Hematopoietic multipotent progenitor cell treated with erythropoietin and hydrocortisone succinate and interleukin-3 and kit ligand, for 17 days (in vitro differentiated cells): ENCODE measurements around the gene ANKRD30A.
"Not testable (repeated sequence)": the region's sequence is repeated elsewhere in the genome, so short reads cannot be mapped to it uniquely, and the experiment has no call there.

Experiments used
- DNase-seq: peaks from one replicate; pipeline ENCODE4 v3.0.0-alpha.2; 2015; ENCODE audit warnings: low spot score

Gene ANKRD30A

GRCh38 chr10:37255837-37256236 is 130.4 kb downstream of the ANKRD30A start:
- not testable (repeated sequence) for DNase-seq

GRCh38 chr10:37263304-37263703 is 137.9 kb downstream of the ANKRD30A start:
- DNase-seq: no peak

DNA sequence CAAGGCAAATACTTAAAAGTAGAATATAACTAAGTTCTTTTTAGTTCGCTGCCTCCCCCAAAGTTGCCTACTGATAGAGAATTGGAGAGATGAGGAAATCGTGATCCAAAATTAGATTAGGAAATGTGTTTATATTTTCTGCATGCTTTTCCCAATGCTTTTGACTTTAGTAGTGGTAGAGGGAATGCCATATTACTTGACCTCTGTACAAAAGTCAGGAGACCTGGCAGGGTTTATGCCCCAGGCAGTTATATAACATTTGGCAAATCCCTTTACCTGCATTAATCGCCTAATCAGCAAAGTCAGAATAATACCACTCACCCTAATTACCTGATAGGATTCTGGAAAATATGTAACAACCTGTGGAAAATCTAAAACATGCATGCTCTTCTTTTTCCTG is 142.9 kb downstream of the ANKRD30A start:
- no peak for DNase-seq

GRCh38 chr10:37269554-37270256 is 144.3 kb downstream of the ANKRD30A start:
- no peak for DNase-seq

DNA sequence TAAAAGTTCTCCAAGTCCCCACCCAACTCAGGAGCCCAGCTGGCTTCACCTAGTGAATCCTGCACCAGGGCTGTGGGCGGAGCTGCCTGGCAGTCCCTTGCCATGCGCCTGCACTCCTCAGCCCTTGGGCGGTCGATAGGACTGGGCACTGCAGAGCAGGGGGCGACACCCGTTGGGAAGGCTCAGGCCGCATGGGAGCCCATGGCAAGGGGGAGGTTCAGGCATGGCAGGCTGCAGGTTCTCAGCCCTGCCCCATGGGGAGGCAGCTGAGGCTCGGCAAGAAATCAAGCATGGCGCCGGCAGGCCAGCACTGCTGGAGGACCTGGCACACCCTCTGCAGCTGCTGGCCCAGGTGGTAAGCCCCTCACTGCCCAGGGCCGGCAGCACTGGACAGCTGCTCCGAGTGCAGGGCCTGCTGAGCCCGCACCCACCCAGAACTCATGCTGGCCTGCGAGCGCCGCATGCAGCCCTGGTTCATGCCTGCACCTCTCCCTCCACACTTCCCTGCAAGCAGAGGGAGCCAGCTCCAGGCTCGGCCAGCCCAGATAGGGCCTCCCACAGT is 149.9 kb downstream of the ANKRD30A start:
- no peak for DNase-seq

DNA sequence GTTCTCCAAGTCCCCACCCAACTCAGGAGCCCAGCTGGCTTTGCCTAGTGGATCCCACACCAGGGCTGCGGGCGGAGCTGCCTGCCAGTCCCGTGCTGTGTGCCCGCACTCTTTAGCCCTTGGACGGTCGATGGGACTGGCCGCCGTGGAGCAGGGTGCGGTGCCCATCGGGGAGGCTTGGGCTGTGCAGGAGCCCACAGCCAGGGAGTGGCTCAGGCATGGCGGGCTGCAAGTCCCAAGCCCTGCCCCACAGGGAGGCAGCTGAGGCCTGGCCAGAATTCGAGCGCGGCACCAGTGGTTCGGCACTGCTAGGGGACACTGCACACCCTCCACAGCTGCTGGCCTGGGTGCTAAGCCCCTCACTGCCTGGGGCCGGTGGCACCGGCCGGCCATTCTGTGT is 159.7 kb downstream of the ANKRD30A start:
- no peak for DNase-seq

- no peak for DNase-seq
These were observed 164.6 kb downstream of the ANKRD30A start for GRCh38 chr10:37289833-37290464.

DNA sequence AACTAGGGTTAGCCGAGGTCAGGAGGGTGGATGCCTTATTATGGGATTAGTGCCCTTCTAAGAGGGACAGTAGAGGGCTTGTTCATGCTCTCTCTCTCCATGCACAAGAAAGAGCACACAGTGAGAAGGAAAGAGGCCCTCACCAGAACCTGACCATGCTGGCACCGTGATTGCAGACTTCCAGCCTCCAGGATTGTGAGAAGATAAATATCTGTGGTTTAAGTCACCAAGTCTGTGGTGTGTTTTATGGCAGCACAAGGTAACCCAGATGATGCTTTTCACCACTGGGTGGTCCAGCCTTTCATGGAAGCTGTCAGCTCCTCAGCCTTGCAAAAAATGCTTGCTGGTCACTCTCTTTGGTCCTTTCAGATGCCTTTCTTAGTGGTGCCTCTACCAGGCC is 175.9 kb downstream of the ANKRD30A start:
- no peak for DNase-seq

- no peak for DNase-seq
These were observed 178.6 kb downstream of the ANKRD30A start for GRCh38 chr10:37304036-37304435.

DNA sequence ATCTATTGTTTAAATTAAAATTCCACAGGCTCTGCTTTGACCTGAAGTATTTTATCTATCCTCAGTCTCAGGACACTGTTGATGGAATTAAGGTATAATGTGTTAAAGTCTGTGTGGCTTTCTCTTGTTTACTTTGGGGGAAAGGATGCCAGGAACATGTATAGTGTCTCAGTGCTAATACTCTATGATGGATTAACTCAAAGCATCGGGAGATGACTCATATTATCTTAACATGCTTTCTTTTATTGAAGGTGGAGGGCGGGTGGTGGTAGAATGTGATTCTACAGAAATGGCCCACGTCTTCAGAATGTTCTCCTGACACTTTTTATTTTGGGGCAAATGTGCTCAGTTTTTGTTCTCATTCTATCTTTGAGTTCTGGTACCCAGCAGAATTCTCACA is 189.0 kb downstream of the ANKRD30A start:
- DNase-seq: no peak

DNA sequence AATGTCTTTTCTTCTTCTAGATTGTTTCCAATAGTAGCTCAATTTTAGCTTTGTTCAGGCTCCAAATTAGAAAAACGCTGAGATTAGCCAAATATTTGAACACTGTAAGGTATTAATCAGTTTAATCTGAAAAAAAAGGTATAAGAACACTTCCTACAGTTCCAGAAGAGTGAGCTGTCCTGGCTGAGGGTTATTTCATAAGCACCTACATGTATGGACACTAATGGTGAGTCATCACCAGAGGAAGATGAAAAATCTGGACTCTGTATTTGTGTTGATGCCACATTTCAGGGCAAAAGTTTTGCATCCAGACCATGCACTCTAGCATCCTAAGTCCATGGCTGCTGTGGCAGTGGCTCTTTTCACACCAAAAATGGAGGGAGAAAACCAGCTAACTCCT is 189.5 kb downstream of the ANKRD30A start:
- no peak for DNase-seq

DNA sequence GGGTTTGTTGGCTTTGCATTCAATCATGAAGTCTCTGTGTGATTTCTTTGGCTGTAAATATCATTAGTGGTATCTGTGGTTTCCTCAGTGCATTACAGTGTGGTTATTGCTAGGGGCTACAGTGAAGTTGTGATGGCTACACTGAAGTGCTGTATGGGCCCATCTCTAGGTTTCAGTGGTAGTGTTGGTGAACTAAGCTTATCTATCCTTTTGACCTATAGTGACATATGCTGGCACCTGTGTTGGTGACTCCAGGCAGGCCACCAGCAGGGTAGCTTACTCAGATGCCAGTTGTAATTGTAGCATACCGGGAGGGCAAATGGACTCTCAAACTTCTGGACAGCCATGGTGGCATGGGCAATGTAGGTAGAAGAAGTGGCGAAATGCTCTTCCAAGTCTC is 219.0 kb downstream of the ANKRD30A start:
- DNase-seq: no peak

DNA sequence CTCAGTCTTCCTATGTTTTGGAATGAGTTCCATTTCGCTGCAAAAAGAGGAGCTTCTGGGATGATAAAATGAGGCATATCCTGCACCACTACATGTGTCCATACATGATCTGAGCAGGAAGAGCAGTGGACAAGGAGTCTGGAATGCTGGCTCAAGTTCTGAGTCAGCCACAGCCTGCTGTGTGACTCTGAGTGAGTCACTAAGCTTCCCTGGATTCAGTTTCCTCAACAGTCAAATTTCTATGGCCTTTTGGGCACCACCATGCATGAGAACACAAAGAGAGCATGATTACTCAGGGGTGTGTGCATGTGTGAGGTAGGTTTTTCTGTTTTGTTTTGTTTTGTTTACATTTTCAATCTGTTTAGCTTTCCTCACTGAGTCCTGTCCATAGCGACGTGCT is 254.6 kb downstream of the ANKRD30A start:
- no peak for DNase-seq

GRCh38 chr10:37381271-37381670 is 255.9 kb downstream of the ANKRD30A start:
- no peak for DNase-seq

DNA sequence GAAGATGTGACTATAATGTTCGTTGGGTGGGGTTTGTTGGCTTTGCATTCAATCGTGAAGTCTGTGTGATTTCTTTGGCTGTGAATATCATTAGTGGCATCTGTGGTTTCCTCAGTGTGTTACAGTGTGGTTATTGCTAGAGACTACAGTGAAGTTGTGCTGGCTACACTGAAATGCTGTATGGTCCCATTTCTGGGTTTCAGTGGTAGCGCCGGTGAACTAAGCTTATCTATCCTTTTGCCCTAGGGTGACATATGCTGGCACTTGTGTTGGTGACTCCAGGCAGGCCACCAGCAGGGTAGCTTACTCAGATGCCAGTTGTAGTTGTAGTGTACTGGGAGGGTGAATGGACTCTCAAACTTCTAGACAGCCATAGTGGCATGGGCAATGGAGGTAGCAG is 259.5 kb downstream of the ANKRD30A start:
- no peak for DNase-seq

DNA sequence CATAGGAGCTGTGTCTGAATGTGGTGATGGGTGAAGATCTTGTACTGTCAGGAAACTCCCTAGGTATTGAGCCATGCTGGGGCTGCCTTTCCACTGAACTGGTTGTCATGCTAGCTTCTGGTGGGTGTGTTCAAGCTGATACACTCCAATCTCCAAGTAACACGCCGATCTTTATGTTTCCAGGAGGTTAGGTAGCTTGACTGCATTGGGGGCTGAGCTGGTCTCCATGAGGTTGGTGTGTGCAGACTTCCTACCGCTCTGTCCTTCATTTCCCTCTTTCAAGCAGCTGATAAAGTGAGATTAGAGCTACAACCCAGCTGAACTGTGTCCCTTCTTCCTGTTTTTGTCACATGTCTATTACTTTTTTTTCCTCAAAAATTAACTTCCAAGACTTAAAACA is 265.5 kb downstream of the ANKRD30A start:
- DNase-seq: no peak

DNA sequence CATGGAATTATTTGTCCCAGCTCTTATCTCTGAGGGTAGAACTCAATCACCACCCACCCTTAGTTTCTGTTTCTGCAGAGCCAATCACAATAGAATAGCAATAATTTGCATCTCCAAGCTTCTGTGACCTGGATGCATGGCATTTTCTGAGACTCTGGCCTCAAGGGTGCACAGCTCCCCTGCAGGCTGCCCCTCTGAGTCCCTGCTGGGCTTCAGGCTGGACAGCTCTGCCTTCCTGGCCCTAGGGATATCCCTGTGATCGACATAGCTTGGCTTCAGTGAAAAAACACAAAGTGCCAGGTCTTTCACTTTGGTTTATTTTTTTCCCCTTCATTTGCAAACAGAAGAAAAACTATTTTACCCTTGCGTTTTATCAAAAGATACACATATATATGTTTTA is 275.4 kb downstream of the ANKRD30A start:
- DNase-seq: not testable (repeated sequence)

- DNase-seq: no peak
These were observed 275.8 kb downstream of the ANKRD30A start for GRCh38 chr10:37401225-37401624.

DNA sequence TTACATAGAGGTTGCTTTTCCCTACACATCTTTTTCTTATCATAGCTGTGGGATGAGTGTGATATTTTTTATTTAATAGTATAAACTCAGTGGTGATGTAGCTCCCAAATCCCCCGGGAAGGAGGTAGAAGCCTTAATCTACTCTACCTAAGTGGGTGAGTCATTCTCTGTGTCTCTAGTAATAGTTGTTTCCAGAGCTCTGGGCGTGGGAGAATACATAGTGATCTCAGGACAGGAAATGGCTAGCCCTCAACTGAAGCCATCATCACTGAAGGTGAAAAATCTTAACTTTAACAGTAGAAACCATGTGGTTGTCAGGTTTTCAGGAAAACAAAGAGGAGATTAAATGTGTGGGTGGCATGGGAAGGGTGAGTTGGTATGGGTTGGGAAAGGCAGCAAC is 278.4 kb downstream of the ANKRD30A start:
- no peak for DNase-seq
